H1 (cell line): ENCODE measurements around the gene DAZAP2. TPM values are rescaled to one million over a fixed set of nuclear protein-coding genes. Genes with fewer than 3 reads are reported as not detected.

Source experiments
- CTCF ChIA-PET: fragments of 300-600 bp; sonication (Branson Sonifier 250); formaldehyde crosslinking; loops from one replicate; lab custom pipeline; 2021; ENCODE audit not compliant: partially characterized antibody; lab: Charles Lee
- POLR2A ChIA-PET: fragments of 300-600 bp; sonication (Branson Sonifier 250); formaldehyde crosslinking; loops from one replicate; lab custom pipeline; 2021; ENCODE audit warnings: inconsistent platforms; ENCODE audit not compliant: partially characterized antibody; lab: Charles Lee
- DNase-seq, 2 experiments: peaks; one replicate each; pipeline versions ENCODE4 v3.0.0 to v3.0.0-alpha.2; 2010 to 2022; ENCODE audit warnings: low spot score in 2 of 2, low read depth in 1 of 2, mixed read lengths in 1 of 2
- FAIRE-seq: peaks from 2 replicates; lab custom pipeline; 2011; peaks lifted over from hg19 to GRCh38; lab: Jason Lieb, UNC
- H2AFZ ChIP-seq: 2 replicates; pipeline ENCODE4 v1.8.1; 2012; ENCODE audit warnings: low read length, inconsistent platforms
- H2AK5ac ChIP-seq: 2 replicates; pipeline ENCODE4 v1.6.1; 2013; ENCODE audit warnings: low read depth, low read length
- H2BK120ac ChIP-seq: replicated peaks from 2 replicates; pipeline ENCODE3; 2013; ENCODE audit warnings: low read depth, low read length, inconsistent platforms
- H2BK12ac ChIP-seq: 2 replicates; pipeline ENCODE4 v1.6.1; 2013; ENCODE audit warnings: low read depth, low read length
- H2BK15ac ChIP-seq: 2 replicates; pipeline ENCODE4 v1.6.1; 2013; ENCODE audit warnings: low read length
- H2BK20ac ChIP-seq: 2 replicates; pipeline ENCODE4 v1.6.1; 2013; ENCODE audit warnings: low read length
- H2BK5ac ChIP-seq: 2 replicates; pipeline ENCODE4 v1.6.1; 2013; ENCODE audit warnings: low read depth, low read length
- H3K14ac ChIP-seq: 2 replicates; pipeline ENCODE4 v1.6.1; 2013; ENCODE audit warnings: inconsistent platforms; ENCODE audit not compliant: insufficient read length
- H3K18ac ChIP-seq: 2 replicates; pipeline ENCODE4 v1.6.1; 2013; ENCODE audit warnings: low read length; ENCODE audit errors: extremely low read depth
- H3K23ac ChIP-seq: 2 replicates; pipeline ENCODE4 v1.6.1; 2013; ENCODE audit warnings: inconsistent platforms; ENCODE audit not compliant: insufficient read length
- H3K23me2 ChIP-seq: 2 replicates; pipeline ENCODE4 v1.6.1; 2013; ENCODE audit warnings: low read depth, low read length
- H3K27ac ChIP-seq: 2 replicates; pipeline ENCODE4 v1.6.1; 2011; ENCODE audit warnings: low read depth, low read length, inconsistent platforms
- H3K27me3 ChIP-seq, 4 experiments: replicated peaks in 1 of 4; 1 replicate in 1 of 4; 2 replicates in 3 of 4; pipeline versions ENCODE4 v1.6.1 to v1.8.1; 2011 to 2013; ENCODE audit warnings: low read length in 3 of 4, mild to moderate bottlenecking in 3 of 4, inconsistent platforms in 2 of 4, mixed read lengths in 2 of 4, moderate library complexity in 1 of 4; ENCODE audit not compliant: control insufficient read depth in 3 of 4, insufficient read depth in 3 of 4; ENCODE audit errors: extremely low read depth in 1 of 4
- H3K36me3 ChIP-seq, 4 experiments: 2 replicates each; pipeline versions ENCODE4 v1.6.1 to v1.8.1; 2011 to 2013; ENCODE audit warnings: mild to moderate bottlenecking in 4 of 4, low read length in 3 of 4, moderate library complexity in 2 of 4, control low read depth in 1 of 4, inconsistent platforms in 1 of 4; ENCODE audit not compliant: insufficient read depth in 4 of 4, control insufficient read depth in 2 of 4
- H3K4ac ChIP-seq: replicated peaks from 2 replicates; pipeline ENCODE3; 2013; ENCODE audit warnings: low read length, low read depth, mixed read lengths, inconsistent platforms; ENCODE audit not compliant: insufficient read length
- H3K4me1 ChIP-seq, 4 experiments: replicated peaks in 1 of 4; 1 replicate in 1 of 4; 2 replicates in 3 of 4; pipeline versions ENCODE4 v1.6.1 to v1.8.1; 2011 to 2013; ENCODE audit warnings: low read length in 3 of 4, inconsistent platforms in 2 of 4, mixed read lengths in 1 of 4; ENCODE audit not compliant: insufficient read depth in 4 of 4, control insufficient read depth in 3 of 4
- H3K4me2 ChIP-seq, 2 experiments: 2 replicates each; pipeline versions ENCODE4 v1.6.1 to v1.8.1; 2011 to 2013; ENCODE audit warnings: low read depth in 2 of 2, low read length in 2 of 2, control low read depth in 1 of 2, inconsistent platforms in 1 of 2, mild to moderate bottlenecking in 1 of 2; ENCODE audit not compliant: insufficient read depth in 1 of 2
- H3K4me3 ChIP-seq, 4 experiments: fragments of 200-600, 300-600 bp in 1 of 4; sonication (generic), shearing (Covaris generic), sonication (Bioruptor Twin) in 1 of 4; 2 replicates each; pipeline versions ENCODE4 v1.5.1 to v1.8.1; 2011 to 2016; ENCODE audit warnings: low read length in 4 of 4, low read depth in 3 of 4, control low read depth in 2 of 4, inconsistent platforms in 2 of 4, mild to moderate bottlenecking in 2 of 4, mixed read lengths in 1 of 4, moderate library complexity in 1 of 4; ENCODE audit not compliant: insufficient read depth in 2 of 4; ENCODE audit errors: extremely low read depth in 1 of 4
- H3K56ac ChIP-seq: replicated peaks from 2 replicates; pipeline ENCODE3; 2013; ENCODE audit warnings: low read depth, mild to moderate bottlenecking, mixed read lengths, low read length, inconsistent platforms; ENCODE audit not compliant: insufficient read length
- H3K79me1 ChIP-seq: 2 replicates; pipeline ENCODE4 v1.6.1; 2013; ENCODE audit warnings: low read depth, low read length, control low read depth
- H3K79me2 ChIP-seq, 2 experiments: 2 replicates each; pipeline versions ENCODE4 v1.6.1 to v1.8.1; 2012 to 2013; ENCODE audit warnings: low read length in 2 of 2, mild to moderate bottlenecking in 2 of 2, inconsistent platforms in 1 of 2; ENCODE audit not compliant: insufficient read depth in 2 of 2, control insufficient read depth in 1 of 2
- H3K9ac ChIP-seq, 4 experiments: replicated peaks in 1 of 4; 1 replicate in 1 of 4; 2 replicates in 3 of 4; pipeline versions ENCODE4 v1.6.1 to v1.8.1; 2011 to 2013; ENCODE audit warnings: low read depth in 3 of 4, low read length in 3 of 4, control low read depth in 2 of 4, mild to moderate bottlenecking in 2 of 4, moderate library complexity in 2 of 4, inconsistent platforms in 1 of 4; ENCODE audit errors: extremely low read depth in 1 of 4
- H3K9me3 ChIP-seq, 2 experiments: 2 replicates each; pipeline versions ENCODE4 v1.6.1 to v1.8.1; 2012 to 2013; ENCODE audit warnings: mild to moderate bottlenecking in 2 of 2, moderate library complexity in 2 of 2, control low read depth in 1 of 2, inconsistent platforms in 1 of 2, low read depth in 1 of 2, low read length in 1 of 2, mixed read lengths in 1 of 2; ENCODE audit not compliant: insufficient read depth in 2 of 2
- H4K20me1 ChIP-seq, 2 experiments: replicated peaks in 1 of 2; 2 replicates each; pipeline versions ENCODE3 to v1.8.1; 2011 to 2013; ENCODE audit warnings: inconsistent platforms in 2 of 2, low read length in 2 of 2, mild to moderate bottlenecking in 1 of 2; ENCODE audit not compliant: insufficient read depth in 2 of 2, control insufficient read depth in 1 of 2
- H4K5ac ChIP-seq: 2 replicates; pipeline ENCODE4 v1.6.1; 2013; ENCODE audit warnings: low read length, low read depth, mixed read lengths, inconsistent platforms; ENCODE audit not compliant: insufficient read length
- H4K8ac ChIP-seq: 2 replicates; pipeline ENCODE4 v1.8.0; 2013; ENCODE audit warnings: mild to moderate bottlenecking, moderate library complexity, low read length, inconsistent platforms; ENCODE audit not compliant: insufficient read depth; ENCODE audit errors: extremely low read depth
- H4K91ac ChIP-seq: replicated peaks from 2 replicates; pipeline ENCODE3; 2013; ENCODE audit warnings: low read length, mixed read lengths, inconsistent platforms; ENCODE audit not compliant: insufficient read length
- ASH2L ChIP-seq: fragments of 200-600, 300-600 bp; sonication (generic); IDR thresholded peaks from one replicate; pipeline ENCODE4 v1.7.1; 2017; ENCODE audit warnings: low read length
- GABPA ChIP-seq: IDR thresholded peaks from 2 replicates; pipeline ENCODE4 v1.6.1; 2011; ENCODE audit warnings: mild to moderate bottlenecking, low read length, moderate library complexity, borderline replicate concordance; ENCODE audit not compliant: insufficient read depth
- PHF8 ChIP-seq: fragments of 200-600 bp; sonication (generic); conservative IDR thresholded peaks from 2 replicates; pipeline ENCODE4 v1.7.1; 2012; ENCODE audit warnings: low read depth, mild to moderate bottlenecking, inconsistent platforms, low read length, moderate library complexity
- WGBS, 2 experiments: shearing (Covaris generic) in 1 of 2; methylation state at CpG; one replicate each; pipeline versions ENCODE4 v1.1.6 to v1.1.7; 2013 to 2015; ENCODE audit warnings: low lambda C conversion rate in 2 of 2, mixed read lengths in 2 of 2, inconsistent platforms in 1 of 2, low coverage in 1 of 2, missing lambda C conversion rate in 1 of 2; ENCODE audit not compliant: insufficient replicate concordance in 2 of 2, insufficient coverage in 1 of 2, insufficient read length in 1 of 2; ENCODE audit errors: extremely low coverage in 1 of 2, missing lambda C conversion rate in 1 of 2; 5-methylcytosine and 5-hydroxymethylcytosine counted together
- polyA plus RNA-seq, 7 experiments: library from polyadenylated mRNA; depleted of rRNA in 3 of 7; stranded (reverse) in 5 of 7; unstranded in 2 of 7; fragments of >200 nt in 5 of 7; fragments of 200-250 nt in 2 of 7; gene quantifications; 1 replicate in 5 of 7; 2 replicates in 1 of 7; 4 replicates in 1 of 7; pipeline versions ENCODE4 v1.2.1 to v1.2.3, GENCODE V29; 2011 to 2013; ENCODE audit warnings: missing spikeins in 2 of 7, mixed read lengths in 2 of 7
- total RNA-seq: library from RNA; stranded (reverse); fragmentation: NEBNext Ultra II Directional; extraction: Animal tissue kit (Norgen Biotek cat#: 25700); gene quantifications from 2 replicates; pipeline ENCODE4 v1.2.1, GENCODE V29; 2021

Gene DAZAP2
- total and polyA plus RNA-seq, 2 of the 8 experiments (the other 6 are each of a cell fraction or from before 2014, with no cell fraction given) = 27.1 to 77.2 TPM

- H3K79me1 ChIP-seq = no peaks in the 10 kb centered on the region
- no peak overlapping the region; the same call in 1 of the 2 replicates for H2AK5ac ChIP-seq
- H4K5ac ChIP-seq = no peak overlapping the region
- no peaks in the 10 kb centered on the region for H3K79me2 ChIP-seq
- no peak for DNase-seq
- no peak overlapping the region for H3K4ac ChIP-seq
- H3K23ac ChIP-seq = no peak overlapping the region
- H2BK12ac ChIP-seq = 0 out of 2 replicates have a peak overlapping the region, but pooled peaks have one; percentile 11
- no peak overlapping the region for H4K91ac ChIP-seq
- CTCF ChIA-PET = interaction anchor here (0.5 to 7.7 kb wide), 11 partner anchors 9 to 231 kb away, joined by 3 to 111 read pairs (median 3); no protein-coding TSS in a partner anchor
- WGBS, 2 experiments = 71% methylated on average over 9 of the region's 9 CpGs; no CpG with 5 or more reads in 1 of the 2 experiments
- peak overlapping the region; percentile 3; the same call in 1 of the 2 replicates for H2BK15ac ChIP-seq
- no peak overlapping the region for H3K18ac ChIP-seq
- peaks cover 0 to 11% (median 8%) of the 10 kb centered on the region in 4 experiments; a peak in 6 of 7 replicates for H3K27me3 ChIP-seq
- TF ChIP-seq GABPA = no peak
- TF ChIP-seq PHF8 = no peak
- no peak for TF ChIP-seq ASH2L
- TF ChIP-seq, all 59 proteins: peak for 0
- peak overlapping the region; percentile 72; the same call in 1 of the 2 replicates for H2AFZ ChIP-seq
- H4K8ac ChIP-seq = no peak overlapping the region
- H3K27ac ChIP-seq = no peak overlapping the region
- peaks cover 5% of the 10 kb centered on the region; the same call in 1 of the 2 replicates for H3K23me2 ChIP-seq
- no peak overlapping the region for H2BK5ac ChIP-seq
- no peak for FAIRE-seq
- H3K14ac ChIP-seq = no peak overlapping the region
- peaks cover 0 to 5% (median 2%) of the 10 kb centered on the region in 4 experiments; a peak in 5 of 7 replicates for H3K4me1 ChIP-seq
- no peak overlapping the region for H2BK120ac ChIP-seq
- H3K9me3 ChIP-seq = no peaks in the 10 kb centered on the region
- no peaks in the 10 kb centered on the region for H3K36me3 ChIP-seq
- peak overlapping the region; percentile 27; the same call in 1 of the 2 replicates for H2BK20ac ChIP-seq
- no peaks in the 10 kb centered on the region for H4K20me1 ChIP-seq
- peak overlapping the region; percentile 76 to 88 for H3K4me2 ChIP-seq
- peak overlapping the region in 1 of 4 experiments; percentile 26; a peak in 3 of 7 replicates for H3K9ac ChIP-seq
- POLR2A ChIA-PET = interaction anchor here (0.6 to 2.5 kb wide), 11 partner anchors 10 to 246 kb away, joined by 3 to 10 read pairs (median 5); partner anchors contain the start of genes CELA1, CSRNP2, DAZAP2 and GALNT6
- H3K4me3 ChIP-seq = peak overlapping the region; percentile 42 to 84 (median 62)
- no peak overlapping the region for H3K56ac ChIP-seq
Observed at GRCh38 chr12:51270951-51271518, 32.4 kb downstream of the DAZAP2 start.
